Activated CD4-positive, CD25-positive, alpha-beta regulatory T cell treated with anti-CD3 and anti-CD28 coated beads, Interleukin-2, amount 50 U/mL, for 72 hours (primary cell): ENCODE measurements around the gene TBC1D3I.
"Not testable (repeated sequence)": the region's sequence is repeated elsewhere in the genome, so short reads cannot be mapped to it uniquely, and the experiment has no call there.

Source experiments
- DNase-seq: peaks from one replicate; pipeline ENCODE4 v3.0.0; 2021

TBC1D3I gene

GRCh38 chr17:36264470-36264869, at the start of gene TBC1D3I:
Gene TBC1D3I (minus strand): TSS chr17:36264570. CDS start chr17:36262985, 1,585 bp downstream.
- DNase-seq = not testable (repeated sequence)

- not testable (repeated sequence) for DNase-seq
These were observed 30.8 kb upstream of the TBC1D3I start for GRCh38 chr17:36295161-36295560.

DNA sequence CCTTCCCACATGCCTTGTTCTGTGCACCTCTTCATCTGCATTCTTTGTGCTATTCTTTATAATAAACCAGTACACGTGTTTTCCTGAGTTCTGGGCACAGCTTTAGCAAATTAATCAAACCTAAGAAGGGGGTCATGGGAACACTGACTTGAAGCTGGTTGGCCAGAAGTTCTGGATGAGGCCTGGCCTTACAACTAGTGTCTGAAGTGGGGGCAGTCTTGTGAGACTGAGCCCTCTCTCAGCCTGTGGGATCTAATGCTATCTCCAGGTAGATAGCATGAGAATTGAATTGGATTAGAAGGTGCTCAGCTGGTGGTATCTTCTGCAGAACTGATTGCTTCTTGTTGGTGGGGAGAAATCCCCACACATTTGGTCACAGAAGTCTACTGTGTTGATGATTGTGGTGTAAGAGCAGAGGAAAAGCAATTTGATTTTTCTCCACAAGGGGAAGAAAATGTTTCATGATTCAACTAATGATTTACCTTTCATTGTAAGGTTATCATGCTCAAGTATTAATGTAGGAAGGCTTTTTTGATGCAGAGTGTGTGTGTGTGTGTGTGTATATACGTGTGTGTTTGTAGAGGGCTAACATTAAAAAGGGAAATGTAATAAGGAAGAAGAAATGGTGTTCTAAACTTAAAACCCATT, 25.7 kb upstream of the TBC1D3I start:
- DNase-seq = not testable (repeated sequence)

DNA sequence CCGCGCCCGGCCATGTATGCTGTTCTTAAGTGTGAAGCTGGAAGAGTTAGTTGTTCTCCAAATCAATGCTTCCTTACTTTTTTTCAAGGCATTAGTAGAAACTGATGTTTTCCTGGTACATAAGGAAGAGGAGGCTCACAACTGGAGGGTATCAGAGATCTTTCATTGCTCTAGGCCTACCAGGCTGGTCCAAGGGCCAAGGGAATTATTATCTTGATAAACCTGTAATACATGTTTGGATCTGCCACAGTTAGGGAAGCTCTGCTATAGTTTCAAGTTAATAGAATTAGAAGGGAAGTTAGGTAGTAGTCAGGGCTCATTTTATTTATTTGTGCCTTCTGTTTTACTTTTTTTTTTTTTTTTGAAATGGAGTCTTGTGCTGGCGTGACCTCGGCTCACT, 19.8 kb upstream of the TBC1D3I start:
- DNase-seq = not testable (repeated sequence)

DNA sequence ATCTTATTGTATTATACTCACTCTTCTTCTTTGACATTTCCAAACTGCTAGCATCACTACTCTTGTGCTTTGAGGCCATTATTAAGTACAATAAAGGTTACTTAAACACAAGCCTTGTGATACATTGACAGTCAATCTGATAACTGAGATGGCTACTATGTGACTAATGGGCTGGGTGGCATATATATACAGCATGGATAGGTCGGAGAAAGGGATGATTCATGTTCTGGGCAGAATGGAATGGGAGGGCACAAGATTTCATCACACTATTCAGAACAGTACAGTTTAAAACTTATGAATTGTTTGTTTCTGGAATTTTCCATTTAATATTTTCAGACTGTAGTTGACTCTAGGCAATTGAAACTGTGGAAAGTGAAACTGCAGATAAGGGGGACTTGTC, 18.9 kb upstream of the TBC1D3I start:
- DNase-seq = not testable (repeated sequence)

DNA sequence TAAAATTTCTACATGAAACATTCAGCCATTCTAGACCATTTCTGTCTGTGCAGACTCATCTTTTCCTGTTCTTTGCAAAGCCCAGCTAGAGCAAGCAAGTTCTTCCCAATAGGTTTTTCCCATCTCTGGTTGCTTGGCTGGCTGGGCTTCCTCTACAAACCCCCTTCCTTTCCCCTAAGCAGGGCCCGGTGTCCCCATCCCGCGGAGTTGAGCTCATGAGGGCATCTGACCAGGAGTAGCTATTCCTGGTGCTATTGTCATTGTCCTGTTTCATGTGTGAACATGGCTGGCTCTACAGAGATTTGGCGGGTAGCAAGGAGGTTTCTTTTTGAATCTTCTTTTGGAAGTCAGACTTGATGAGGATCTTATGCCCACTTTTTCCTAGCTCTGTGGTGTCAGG, 22.3 kb downstream of the TBC1D3I start:
- not testable (repeated sequence) for DNase-seq

GRCh38 chr17:36229644-36230043, 34.7 kb downstream of the TBC1D3I start:
- not testable (repeated sequence) for DNase-seq

DNA sequence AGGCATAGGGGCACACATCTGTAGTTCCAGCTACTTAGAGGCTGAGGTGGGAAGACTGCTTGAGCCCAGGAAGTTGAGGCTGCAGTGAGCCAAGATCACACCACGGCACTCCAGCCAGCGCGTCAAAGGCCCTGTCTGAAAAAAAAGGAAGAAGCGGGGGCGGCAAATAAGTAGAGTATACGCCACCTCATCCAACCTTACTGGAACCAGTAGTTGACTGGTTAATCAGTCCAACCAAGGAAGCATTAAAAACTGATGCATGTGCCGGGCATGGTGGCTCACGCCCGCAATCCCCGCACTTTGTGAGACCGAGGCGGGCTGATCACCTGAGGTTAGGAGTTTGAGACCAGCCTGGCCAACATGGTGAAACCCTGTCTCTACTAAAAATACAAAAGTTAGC, 41.4 kb downstream of the TBC1D3I start:
- DNase-seq = not testable (repeated sequence)

DNA sequence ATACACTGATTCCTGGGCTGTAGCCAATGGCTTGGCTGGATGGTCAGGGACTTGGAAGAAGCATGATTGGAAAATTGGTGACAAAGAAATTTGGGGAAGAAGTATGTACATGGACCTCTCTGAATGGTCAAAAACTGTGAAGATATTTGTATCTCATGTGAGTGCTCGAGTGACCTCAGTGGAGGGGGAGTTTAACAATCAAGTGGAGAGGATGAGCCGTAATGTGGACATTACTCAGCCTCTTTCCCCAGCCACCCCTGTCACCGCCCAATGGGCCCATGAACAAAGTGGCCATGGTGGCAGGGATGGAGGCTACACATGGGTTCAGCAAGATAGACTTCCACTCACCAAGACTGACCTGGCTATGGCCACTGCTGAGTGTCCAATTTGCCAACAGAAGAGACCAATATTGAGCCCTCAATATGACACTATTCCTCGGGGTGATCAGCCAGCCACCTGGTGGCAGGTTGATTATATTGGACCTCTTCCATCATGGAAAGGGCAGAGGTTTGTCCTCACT, 42.7 kb downstream of the TBC1D3I start:
- DNase-seq = not testable (repeated sequence)

GRCh38 chr17:36220737-36221580, 43.4 kb downstream of the TBC1D3I start:
- not testable (repeated sequence) for DNase-seq

DNA sequence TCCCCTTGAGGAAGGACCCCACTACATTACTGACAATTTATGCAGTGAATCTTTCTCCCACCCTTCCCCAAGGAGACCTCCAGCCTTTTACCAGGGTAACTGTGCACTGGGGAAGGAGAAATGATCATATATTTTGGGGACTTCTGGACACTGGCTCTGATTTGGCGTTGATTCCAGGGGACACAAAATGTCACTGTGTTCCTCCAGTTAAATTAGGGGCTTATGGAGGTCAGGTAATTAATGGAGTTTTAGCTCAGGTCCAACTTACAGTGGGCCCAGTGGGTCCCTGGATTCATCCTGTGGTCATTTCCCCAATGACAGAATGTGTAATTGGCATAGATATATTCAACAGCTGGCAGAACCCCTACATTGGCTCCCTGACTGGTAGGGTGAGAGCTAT, 44.8 kb downstream of the TBC1D3I start:
- not testable (repeated sequence) for DNase-seq

DNA sequence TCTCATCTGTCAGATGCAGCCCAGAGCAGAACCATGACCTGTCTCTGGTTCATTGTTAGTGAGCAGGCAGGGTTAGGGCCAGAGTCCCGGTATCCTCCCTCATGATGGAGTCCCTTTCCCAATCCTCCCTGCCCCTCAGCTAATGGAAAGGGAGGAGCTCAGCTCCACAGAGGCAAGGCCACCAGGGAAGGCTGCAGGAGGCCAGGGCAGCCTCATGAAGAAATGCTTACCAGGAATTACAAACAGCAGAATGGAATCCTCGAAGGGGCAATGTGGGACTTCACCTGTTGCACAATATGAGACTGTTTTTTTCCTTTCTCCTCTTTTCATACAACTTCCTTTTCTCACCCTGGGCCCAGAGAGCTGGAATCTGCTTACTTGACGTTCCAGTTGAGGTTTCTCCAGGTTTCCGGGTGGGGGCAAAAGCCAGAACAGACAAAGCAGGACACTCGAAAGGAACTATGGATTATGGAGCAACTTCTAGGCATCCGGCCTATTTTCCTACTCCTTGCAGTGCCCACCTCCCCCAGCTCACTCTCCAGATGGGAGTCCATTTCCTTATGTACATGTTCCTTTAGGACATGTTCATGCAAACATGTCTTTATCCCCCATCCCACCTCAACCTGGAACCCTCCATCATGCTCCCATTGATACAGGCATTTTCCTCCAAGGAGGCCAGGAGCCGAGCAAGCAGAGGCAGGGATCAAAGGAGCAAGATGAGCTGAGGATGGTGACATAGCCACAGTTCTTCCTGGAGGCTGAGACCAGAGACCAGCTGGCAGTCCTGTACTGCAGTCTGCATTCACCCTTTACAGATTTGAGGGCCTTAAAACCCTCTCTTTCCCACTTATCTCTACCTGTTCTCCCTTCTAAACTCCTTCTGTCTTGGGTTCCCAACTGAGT, 48.7 kb downstream of the TBC1D3I start:
- DNase-seq = not testable (repeated sequence)

- DNase-seq = no peak
These were observed 49.5 kb downstream of the TBC1D3I start for GRCh38 chr17:36214918-36215317.

- no peak for DNase-seq
These were observed 50.7 kb downstream of the TBC1D3I start for GRCh38 chr17:36213695-36214094.

DNA sequence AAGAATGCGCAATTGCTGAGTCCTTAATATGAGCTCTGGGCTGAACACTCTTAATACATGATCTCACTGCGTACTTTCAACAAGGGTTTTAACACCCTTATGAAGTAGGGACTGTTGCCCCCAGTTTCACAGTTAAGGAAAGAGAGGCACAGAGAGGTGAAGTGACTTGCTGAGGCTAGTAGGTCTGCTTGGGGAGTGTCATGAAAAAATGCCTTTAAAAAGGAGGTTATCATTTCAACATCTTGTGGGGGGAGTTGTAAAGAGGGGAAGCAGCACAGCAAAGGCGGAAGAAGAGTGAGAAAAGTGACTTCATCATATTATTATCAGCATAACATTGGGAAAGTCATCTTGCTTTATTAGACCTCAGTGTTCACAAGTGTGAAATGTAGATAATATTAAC, 51.4 kb downstream of the TBC1D3I start:
- DNase-seq = no peak

DNA sequence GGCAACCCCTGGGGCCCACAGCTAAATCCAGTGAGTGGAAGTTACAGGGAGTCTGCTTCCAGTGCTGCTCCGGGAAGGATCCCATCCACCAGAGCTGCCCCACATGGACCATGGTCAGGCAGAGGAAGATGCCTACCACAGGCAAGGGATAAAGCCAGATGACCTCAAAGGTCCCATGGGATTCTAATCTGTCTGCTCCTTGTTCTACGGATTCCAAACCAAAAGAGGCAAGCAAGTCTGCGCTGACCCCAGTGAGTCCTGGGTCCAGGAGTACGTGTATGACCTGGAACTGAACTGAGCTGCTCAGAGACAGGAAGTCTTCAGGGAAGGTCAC, 52.1 kb downstream of the TBC1D3I start:
- no peak for DNase-seq

GRCh38 chr17:36211484-36212271, 52.7 kb downstream of the TBC1D3I start:
- not testable (repeated sequence) for DNase-seq

DNA sequence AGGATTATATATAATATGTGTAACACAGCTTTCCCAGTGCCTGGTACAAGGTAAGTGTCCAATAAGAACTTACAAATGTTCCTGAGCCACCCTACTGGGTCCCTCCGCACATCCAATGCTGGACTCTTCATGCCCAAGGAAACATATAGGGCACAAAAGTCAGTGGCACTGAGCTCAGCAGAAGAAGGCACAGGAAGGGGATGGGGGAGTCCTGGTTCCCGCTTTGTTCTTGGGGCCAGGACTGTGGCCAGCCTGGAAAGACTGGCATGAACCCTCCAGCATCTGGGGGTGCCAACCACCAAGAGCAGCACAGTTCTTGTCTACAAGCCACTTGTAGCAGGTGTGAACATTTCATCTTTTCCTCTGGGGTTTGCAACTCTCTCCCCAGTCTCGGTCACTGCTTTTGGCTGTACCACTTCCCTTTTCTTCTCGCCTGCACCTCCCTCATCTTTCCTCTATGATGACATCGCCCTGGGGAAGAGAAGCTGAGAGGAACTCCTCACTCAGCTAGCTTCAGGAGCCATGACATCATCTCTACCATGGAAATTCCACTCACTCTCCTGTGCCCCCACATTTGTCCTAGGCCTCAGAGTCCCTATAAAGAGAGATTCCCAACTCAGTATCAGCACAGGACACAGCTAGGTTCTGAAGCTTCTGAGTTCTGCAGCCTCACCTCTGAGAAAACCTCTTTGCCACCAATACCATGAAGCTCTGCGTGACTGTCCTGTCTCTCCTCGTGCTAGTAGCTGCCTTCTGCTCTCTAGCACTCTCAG, 53.7 kb downstream of the TBC1D3I start, which contains the start of gene CCL4L2:
CCL4L2 (plus strand) TSS at position 625 of the 773 bp plus-strand sequence.
- not testable (repeated sequence) for DNase-seq

DNA sequence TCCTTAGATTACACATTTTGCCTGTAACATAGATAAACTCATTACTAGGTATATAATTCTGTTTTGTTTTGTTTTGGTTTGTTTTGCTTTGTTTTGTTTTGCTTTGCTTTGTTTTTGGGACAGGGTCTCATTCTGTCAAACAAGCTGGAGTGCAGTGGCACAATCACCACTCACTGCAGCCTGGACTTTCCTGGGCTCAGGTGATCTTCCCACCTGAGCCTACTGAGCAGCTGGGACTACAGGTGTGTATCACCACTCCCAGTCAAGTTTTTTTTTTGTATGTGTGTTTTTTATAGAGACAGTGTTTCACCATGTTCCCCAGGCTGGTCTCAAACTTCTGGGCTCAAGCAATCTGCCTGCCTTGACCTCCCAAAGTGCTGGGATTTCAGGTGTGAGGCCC, 54.8 kb downstream of the TBC1D3I start:
- DNase-seq = no peak

DNA sequence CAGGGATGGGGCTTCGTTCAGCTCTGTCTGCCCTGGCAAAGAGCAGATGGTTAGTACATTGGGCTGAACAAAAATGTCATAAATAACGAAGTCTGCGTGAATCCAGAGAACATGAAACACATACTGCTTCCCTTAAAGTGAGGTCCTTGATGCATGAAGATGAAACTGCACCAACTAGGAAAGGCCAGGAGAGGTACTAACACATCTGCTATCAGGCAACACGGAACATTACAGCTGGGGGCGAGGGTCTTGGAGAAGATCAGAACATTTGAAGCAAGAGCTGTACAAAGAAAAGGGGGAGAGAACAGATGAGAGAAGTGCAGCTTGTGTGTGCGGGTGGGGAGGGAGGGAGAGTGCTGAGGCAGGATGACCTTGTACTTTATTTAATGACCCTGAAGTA, 57.0 kb downstream of the TBC1D3I start:
- not testable (repeated sequence) for DNase-seq

DNA sequence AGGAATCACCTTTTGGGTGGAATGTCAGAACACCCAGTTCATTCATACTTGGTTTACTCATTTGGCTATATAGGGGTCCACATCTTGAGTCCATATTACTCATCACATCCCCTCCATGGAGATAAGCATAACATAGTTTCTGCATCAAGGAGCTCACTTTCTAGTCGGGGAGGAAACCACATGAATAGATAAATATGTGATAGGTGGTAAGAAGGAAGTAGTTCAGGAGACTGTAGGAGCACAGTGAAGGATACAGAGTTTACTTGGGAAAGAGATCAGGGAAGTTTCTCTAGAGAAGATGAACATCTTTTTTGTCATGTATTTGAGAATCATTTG, 57.9 kb downstream of the TBC1D3I start:
- not testable (repeated sequence) for DNase-seq
